HCT116 (cell line): ENCODE measurements around the gene TRDMT1. TPM values are rescaled to one million over a fixed set of nuclear protein-coding genes. Genes with fewer than 3 reads are reported as not detected.

Experiments
- ATAC-seq: fragments of 200-7000 bp; cut with Tn5 transposase; 2 replicates; pipeline ENCODE4 v1.9.1; 2020; ENCODE audit warnings: mild to moderate bottlenecking, moderate library complexity
- BruUV-seq: library from RNA; stranded (reverse); fragments of 400-500 nt; replicated peaks from 2 replicates; lab custom pipeline; 2021; lab: Mats Ljungman, UMichigan
- CTCF ChIA-PET: fragments of 300-600 bp; sonication (Branson Sonifier 250); formaldehyde crosslinking; loops from one replicate; lab custom pipeline; 2021; ENCODE audit warnings: antibody characterized with exemption; lab: Charles Lee
- POLR2A ChIA-PET: fragments of 300-600, 350-600 bp; sonication (Branson Sonifier 250); formaldehyde crosslinking; loops from one replicate; lab custom pipeline; 2021; ENCODE audit warnings: antibody characterized with exemption; lab: Charles Lee
- RAD21 ChIA-PET, 2 experiments: fragments of 300-600 bp; sonication (Branson Sonifier 250); formaldehyde crosslinking; loops; one replicate each; lab custom pipeline; 2023; ENCODE audit warnings: low total read pairs in 2 of 2; ENCODE audit not compliant: uncharacterized antibody in 2 of 2, unreplicated experiment in 2 of 2, low non-redundant PET in 1 of 2; lab: Charles Lee
- DNase-seq: peaks from one replicate; pipeline ENCODE4 v3.0.0-alpha.2; 2010; ENCODE audit warnings: low read depth, low spot score
- H2AFZ ChIP-seq: fragments of 200-600 bp; shearing (Covaris generic), sonication (generic); 2 replicates; pipeline ENCODE4 v1.6.1; 2017; ENCODE audit warnings: low read depth, mixed run types, mixed read lengths, antibody characterized with exemption, low read length; ENCODE audit not compliant: poor library complexity, severe bottlenecking
- H3K27ac ChIP-seq: 2 replicates; pipeline ENCODE4 v1.5.1; 2012; ENCODE audit warnings: low read depth, low read length
- H3K27me3 ChIP-seq: fragments of 200-600 bp; sonication (generic); 2 replicates; pipeline ENCODE4 v1.6.1; 2016; ENCODE audit warnings: mixed run types, low read length, mixed read lengths; ENCODE audit not compliant: insufficient read depth
- H3K36me3 ChIP-seq, 2 experiments: fragments of 200-500 bp in 1 of 2; fragments of 200-600 bp in 1 of 2; sonication (Bioruptor generic) in 1 of 2; sonication (generic) in 1 of 2; 2 replicates each; pipeline versions ENCODE4 v1.5.1 to v1.6.1; 2014 to 2016; ENCODE audit warnings: low read length in 2 of 2, inconsistent platforms in 1 of 2, mixed read lengths in 1 of 2, mixed run types in 1 of 2; ENCODE audit not compliant: insufficient read depth in 2 of 2, control insufficient read depth in 1 of 2
- H3K4me1 ChIP-seq, 2 experiments: fragments of 200-600 bp in 1 of 2; sonication (generic) in 1 of 2; 2 replicates each; pipeline versions ENCODE4 v1.5.1 to v1.6.1; 2012 to 2017; ENCODE audit warnings: low read length in 2 of 2, inconsistent platforms in 1 of 2, mild to moderate bottlenecking in 1 of 2, mixed read lengths in 1 of 2, mixed run types in 1 of 2, moderate library complexity in 1 of 2; ENCODE audit not compliant: insufficient read depth in 2 of 2, control insufficient read depth in 1 of 2
- H3K4me2 ChIP-seq: fragments of 200-600 bp; sonication (generic); 2 replicates; pipeline ENCODE4 v1.6.1; 2017; ENCODE audit warnings: mixed run types, low read length, mixed read lengths
- H3K4me3 ChIP-seq, 2 experiments: fragments of 200-600 bp in 1 of 2; sonication (generic) in 1 of 2; replicated peaks in 1 of 2; 2 replicates each; pipeline ENCODE4 v1.5.1; 2011 to 2016; ENCODE audit warnings: low read length in 2 of 2, control low read depth in 1 of 2, low read depth in 1 of 2, mild to moderate bottlenecking in 1 of 2, mixed read lengths in 1 of 2, mixed run types in 1 of 2
- H3K79me2 ChIP-seq: fragments of 200-600 bp; sonication (generic); 2 replicates; pipeline ENCODE4 v1.6.1; 2017; ENCODE audit warnings: mild to moderate bottlenecking, mixed run types, low read length, moderate library complexity, mixed read lengths; ENCODE audit not compliant: insufficient read depth
- H3K9ac ChIP-seq: fragments of 200-600 bp; sonication (generic); 2 replicates; pipeline ENCODE4 v1.6.1; 2016; ENCODE audit warnings: low read length, mixed read lengths
- H3K9me2 ChIP-seq: fragments of 200-600 bp; sonication (generic), shearing (Covaris generic); 2 replicates; pipeline ENCODE4 v1.6.1; 2017; ENCODE audit warnings: mixed run types, mild to moderate bottlenecking, moderate library complexity; ENCODE audit not compliant: insufficient read depth
- H3K9me3 ChIP-seq, 2 experiments: fragments of 200-500 bp in 1 of 2; fragments of 200-600 bp in 1 of 2; sonication (Bioruptor generic) in 1 of 2; sonication (generic) in 1 of 2; 2 replicates each; pipeline ENCODE4 v1.6.1; 2014 to 2017; ENCODE audit warnings: low read length in 2 of 2, mixed read lengths in 2 of 2, inconsistent platforms in 1 of 2, low read depth in 1 of 2, mild to moderate bottlenecking in 1 of 2, mixed run types in 1 of 2, moderate library complexity in 1 of 2; ENCODE audit not compliant: control insufficient read depth in 1 of 2, insufficient read depth in 1 of 2
- H4K20me1 ChIP-seq: fragments of 200-600 bp; sonication (generic), shearing (Covaris generic); 2 replicates; pipeline ENCODE4 v1.6.1; 2017; ENCODE audit warnings: mixed run types, mild to moderate bottlenecking, moderate library complexity; ENCODE audit not compliant: insufficient read depth
- CEBPB ChIP-seq: IDR thresholded peaks from 2 replicates; pipeline ENCODE4 v1.6.1; 2012; ENCODE audit warnings: low read depth
- EGR1 ChIP-seq: IDR thresholded peaks from 2 replicates; pipeline ENCODE4 v1.6.1; 2012; ENCODE audit warnings: low read depth
- ELF1 ChIP-seq: IDR thresholded peaks from 2 replicates; pipeline ENCODE4 v1.6.1; 2012; ENCODE audit warnings: low read depth, borderline replicate concordance
- JUND ChIP-seq: IDR thresholded peaks from 2 replicates; pipeline ENCODE4 v1.6.1; 2012
- POLR2A ChIP-seq: IDR thresholded peaks from 2 replicates; pipeline ENCODE4 v1.7.0; 2011; ENCODE audit warnings: borderline replicate concordance; ENCODE audit not compliant: insufficient read depth, insufficient read length; ENCODE audit errors: extremely low read depth
- POLR2AphosphoS5 ChIP-seq: IDR thresholded peaks from 2 replicates; pipeline ENCODE4 v1.6.1; 2011; ENCODE audit warnings: mild to moderate bottlenecking, low read depth, low read length, moderate library complexity
- RAD21 ChIP-seq: IDR thresholded peaks from 2 replicates; pipeline ENCODE4 v1.6.1; 2012; ENCODE audit warnings: low read depth, mild to moderate bottlenecking
- REST ChIP-seq: IDR thresholded peaks from 2 replicates; pipeline ENCODE4 v1.6.1; 2012; ENCODE audit warnings: low read depth
- SIN3A ChIP-seq: IDR thresholded peaks from 2 replicates; pipeline ENCODE4 v1.6.1; 2012; ENCODE audit warnings: low read depth
- SRF ChIP-seq: IDR thresholded peaks from 2 replicates; pipeline ENCODE4 v1.6.1; 2012; ENCODE audit warnings: low read depth
- YY1 ChIP-seq: IDR thresholded peaks from 2 replicates; pipeline ENCODE4 v1.6.1; 2011; ENCODE audit warnings: low read length, low read depth, moderate library complexity, mild to moderate bottlenecking; ENCODE audit not compliant: insufficient replicate concordance; ENCODE audit errors: extremely low read depth
- ZFX ChIP-seq: fragments of 450-650 bp; IDR thresholded peaks from 2 replicates; pipeline ENCODE4 v1.6.1; 2017
- ZNF274 ChIP-seq: fragments of 200-500 bp; sonication (Bioruptor generic); IDR thresholded peaks from 2 replicates; pipeline ENCODE4 v1.6.1; 2014; ENCODE audit warnings: mild to moderate bottlenecking, low read depth, low read length, inconsistent platforms
- intact Hi-C: fragments of 100-400 bp; cut with micrococcal nuclease; formaldehyde crosslinking; loops from 2 replicates; pipeline ENCODE4 v1.10.0; 2022
- total RNA-seq: library from RNA; stranded (reverse); gene quantifications from one replicate; pipeline ENCODE4 v1.2.1, GENCODE V29; 2021; ENCODE audit not compliant: unreplicated experiment
- TF ChIP-seq, protein P1 (sequence below): IDR thresholded peaks from 2 replicates; pipeline ENCODE4 v1.6.1; 2012
- TF ChIP-seq, protein P2 (sequence below): IDR thresholded peaks from 2 replicates; pipeline ENCODE4 v1.6.1; 2011; ENCODE audit warnings: mild to moderate bottlenecking, low read length, moderate library complexity; ENCODE audit not compliant: insufficient replicate concordance; ENCODE audit errors: extremely low read depth
- TF ChIP-seq, protein P3 (sequence below), 3 experiments: fragments of 200-600 bp in 1 of 3; sonication (generic) in 1 of 3; IDR thresholded peaks in 2 of 3; conservative IDR thresholded peaks in 1 of 3; 2 replicates each; pipeline ENCODE4 v1.5.1; 2012 to 2017; ENCODE audit warnings: low read depth in 2 of 3, low read length in 2 of 3, antibody characterized with exemption in 1 of 3, borderline replicate concordance in 1 of 3, control low read depth in 1 of 3, mild to moderate bottlenecking in 1 of 3, mixed read lengths in 1 of 3, mixed run types in 1 of 3, moderate library complexity in 1 of 3; ENCODE audit not compliant: insufficient read depth in 1 of 3

Gene TRDMT1
- total RNA-seq, 1 experiment from 2014 or later = 8.6 TPM

- 0 out of 2 replicates have a peak, but pooled peaks have one; percentile 27 for ATAC-seq
- intact Hi-C loops = no loop called here
Observed at GRCh38 chr10:17123961-17124360, 77.5 kb downstream of the TRDMT1 start.

More at GRCh38 chr10:17123961-17124360, 77.5 kb downstream of the TRDMT1 start:
- RAD21 ChIA-PET = interaction anchor here in 1 of 2 experiments (0.6 kb wide), 1 partner anchor 88 kb away, joined by 3 read pairs; no protein-coding TSS in a partner anchor
- Histone ChIP-seq H3K27ac (no peak overlapping the region), H2AFZ (no peak overlapping the region), H3K36me3 (no peaks in the 10 kb centered on the region), H3K4me1 (peaks cover 8 to 9% of the 10 kb centered on the region in 2 experiments; a peak in 3 of 4 replicates), H3K4me2 (peak overlapping the region; percentile 3; the same call in 1 of the 2 replicates), H3K9me3 (no peaks in the 10 kb centered on the region), H3K9ac (no peak overlapping the region), H3K4me3 (no peak overlapping the region), H4K20me1 (no peaks in the 10 kb centered on the region), H3K79me2 (no peaks in the 10 kb centered on the region), H3K9me2 (no peaks in the 10 kb centered on the region), H3K27me3 (no peaks in the 10 kb centered on the region)
- no TSS peak for BruUV-seq
- DNase-seq = no peak
- TF ChIP-seq, protein P1, sequence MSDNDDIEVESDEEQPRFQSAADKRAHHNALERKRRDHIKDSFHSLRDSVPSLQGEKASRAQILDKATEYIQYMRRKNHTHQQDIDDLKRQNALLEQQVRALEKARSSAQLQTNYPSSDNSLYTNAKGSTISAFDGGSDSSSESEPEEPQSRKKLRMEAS = no peak
- TF ChIP-seq SRF (no peak), CEBPB (no peak), REST (no peak), ZNF274 (no peak), RAD21 (no peak), EGR1 (no peak), ELF1 (no peak), JUND (no peak), POLR2A (no peak), ZFX (no peak), POLR2AphosphoS5 (no peak), YY1 (no peak), SIN3A (no peak)
- TF ChIP-seq, protein P2, sequence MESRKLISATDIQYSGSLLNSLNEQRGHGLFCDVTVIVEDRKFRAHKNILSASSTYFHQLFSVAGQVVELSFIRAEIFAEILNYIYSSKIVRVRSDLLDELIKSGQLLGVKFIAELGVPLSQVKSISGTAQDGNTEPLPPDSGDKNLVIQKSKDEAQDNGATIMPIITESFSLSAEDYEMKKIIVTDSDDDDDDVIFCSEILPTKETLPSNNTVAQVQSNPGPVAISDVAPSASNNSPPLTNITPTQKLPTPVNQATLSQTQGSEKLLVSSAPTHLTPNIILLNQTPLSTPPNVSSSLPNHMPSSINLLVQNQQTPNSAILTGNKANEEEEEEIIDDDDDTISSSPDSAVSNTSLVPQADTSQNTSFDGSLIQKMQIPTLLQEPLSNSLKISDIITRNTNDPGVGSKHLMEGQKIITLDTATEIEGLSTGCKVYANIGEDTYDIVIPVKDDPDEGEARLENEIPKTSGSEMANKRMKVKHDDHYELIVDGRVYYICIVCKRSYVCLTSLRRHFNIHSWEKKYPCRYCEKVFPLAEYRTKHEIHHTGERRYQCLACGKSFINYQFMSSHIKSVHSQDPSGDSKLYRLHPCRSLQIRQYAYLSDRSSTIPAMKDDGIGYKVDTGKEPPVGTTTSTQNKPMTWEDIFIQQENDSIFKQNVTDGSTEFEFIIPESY = no peak
- TF ChIP-seq, protein P3, sequence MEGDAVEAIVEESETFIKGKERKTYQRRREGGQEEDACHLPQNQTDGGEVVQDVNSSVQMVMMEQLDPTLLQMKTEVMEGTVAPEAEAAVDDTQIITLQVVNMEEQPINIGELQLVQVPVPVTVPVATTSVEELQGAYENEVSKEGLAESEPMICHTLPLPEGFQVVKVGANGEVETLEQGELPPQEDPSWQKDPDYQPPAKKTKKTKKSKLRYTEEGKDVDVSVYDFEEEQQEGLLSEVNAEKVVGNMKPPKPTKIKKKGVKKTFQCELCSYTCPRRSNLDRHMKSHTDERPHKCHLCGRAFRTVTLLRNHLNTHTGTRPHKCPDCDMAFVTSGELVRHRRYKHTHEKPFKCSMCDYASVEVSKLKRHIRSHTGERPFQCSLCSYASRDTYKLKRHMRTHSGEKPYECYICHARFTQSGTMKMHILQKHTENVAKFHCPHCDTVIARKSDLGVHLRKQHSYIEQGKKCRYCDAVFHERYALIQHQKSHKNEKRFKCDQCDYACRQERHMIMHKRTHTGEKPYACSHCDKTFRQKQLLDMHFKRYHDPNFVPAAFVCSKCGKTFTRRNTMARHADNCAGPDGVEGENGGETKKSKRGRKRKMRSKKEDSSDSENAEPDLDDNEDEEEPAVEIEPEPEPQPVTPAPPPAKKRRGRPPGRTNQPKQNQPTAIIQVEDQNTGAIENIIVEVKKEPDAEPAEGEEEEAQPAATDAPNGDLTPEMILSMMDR (IDR thresholded peaks at IDR 0.05 in 2 of 3, conservative IDR thresholded peaks at IDR 0.05 in 1 of 3; ENCODE audit: borderline replicate concordance in 1 of 3, insufficient read depth in 1 of 3, low read depth in 2 of 3, low read length in 2 of 3) = no peak
- POLR2A ChIA-PET = no interaction called here
- CTCF ChIA-PET = no interaction called here
